H1 (cell line): Measurements from ENCODE around the gene LSM11. TPM values are rescaled to one million over a fixed set of nuclear protein-coding genes. Genes with fewer than 3 reads are reported as not detected.

ENCODE experiments used
- ATF2 ChIP-seq: IDR thresholded peaks from 2 replicates; pipeline ENCODE4 v1.6.1; 2012; ENCODE audit warnings: low read length, inconsistent platforms
- CHD2 ChIP-seq: IDR thresholded peaks from 2 replicates; pipeline ENCODE4 v1.6.1; 2012; ENCODE audit warnings: low read length, improper control_type of control experiment
- CTBP2 ChIP-seq: IDR thresholded peaks from 2 replicates; pipeline ENCODE4 v1.7.0; 2011; ENCODE audit warnings: borderline replicate concordance, mild to moderate bottlenecking, moderate library complexity, mixed read lengths, low read length; ENCODE audit not compliant: insufficient read depth, insufficient read length
- EP300 ChIP-seq, 2 experiments: IDR thresholded peaks; 1 replicate in 1 of 2; 2 replicates in 1 of 2; pipeline ENCODE4 v1.6.1; 2011 to 2012; ENCODE audit warnings: low read depth in 2 of 2, low read length in 2 of 2, mild to moderate bottlenecking in 2 of 2, borderline replicate concordance in 1 of 2, inconsistent platforms in 1 of 2, moderate library complexity in 1 of 2
- PHF8 ChIP-seq: fragments of 200-600 bp; sonication (generic); conservative IDR thresholded peaks from 2 replicates; pipeline ENCODE4 v1.7.1; 2012; ENCODE audit warnings: low read depth, mild to moderate bottlenecking, inconsistent platforms, low read length, moderate library complexity
- SIN3A ChIP-seq, 2 experiments: IDR thresholded peaks in 1 of 2; conservative IDR thresholded peaks in 1 of 2; 2 replicates each; pipeline ENCODE4 v1.6.1; 2011 to 2012; ENCODE audit warnings: low read length in 2 of 2, improper control_type of control experiment in 1 of 2, low read depth in 1 of 2, mild to moderate bottlenecking in 1 of 2
- SP1 ChIP-seq: IDR thresholded peaks from 2 replicates; pipeline ENCODE4 v1.6.1; 2011; ENCODE audit warnings: low read depth, low read length
- SP2 ChIP-seq: IDR thresholded peaks from 2 replicates; pipeline ENCODE4 v1.6.1; 2012; ENCODE audit warnings: mild to moderate bottlenecking, low read length, inconsistent platforms
- TAF7 ChIP-seq: optimal IDR thresholded peaks from 2 replicates; pipeline ENCODE3; 2011; ENCODE audit warnings: low read depth, mild to moderate bottlenecking, inconsistent platforms, low read length, moderate library complexity, borderline replicate concordance
- TEAD4 ChIP-seq: IDR thresholded peaks from 2 replicates; pipeline ENCODE4 v1.6.1; 2012; ENCODE audit warnings: low read depth, low read length, inconsistent platforms, mixed read lengths
- polyA plus RNA-seq, 7 experiments: library from polyadenylated mRNA; depleted of rRNA in 3 of 7; stranded (reverse) in 5 of 7; unstranded in 2 of 7; fragments of >200 nt in 5 of 7; fragments of 200-250 nt in 2 of 7; gene quantifications; 1 replicate in 5 of 7; 2 replicates in 1 of 7; 4 replicates in 1 of 7; pipeline versions ENCODE4 v1.2.1 to v1.2.3, GENCODE V29; 2011 to 2013; ENCODE audit warnings: missing spikeins in 2 of 7, mixed read lengths in 2 of 7
- total RNA-seq: library from RNA; stranded (reverse); fragmentation: NEBNext Ultra II Directional; extraction: Animal tissue kit (Norgen Biotek cat#: 25700); gene quantifications from 2 replicates; pipeline ENCODE4 v1.2.1, GENCODE V29; 2021
- TF ChIP-seq, protein P1 (sequence below): IDR thresholded peaks from 2 replicates; pipeline ENCODE4 v1.6.1; 2012; ENCODE audit warnings: inconsistent platforms

The LSM11 gene
- total and polyA plus RNA-seq, 2 of the 8 experiments (the other 6 are each of a cell fraction or from before 2014, with no cell fraction given): 1.8 to 3.9 TPM

- TF ChIP-seq SP1 (no peak), ATF2 (no peak), SP2 (no peak), TAF7 (no peak), CHD2 (no peak), CTBP2 (no peak), PHF8 (peak; percentile 47; the same call in 1 of the 2 replicates), TEAD4 (no peak), EP300 (IDR thresholded peaks at IDR 0.05; ENCODE audit: borderline replicate concordance in 1 of 2, low read depth in 2 of 2, low read length in 2 of 2) (no peak), SIN3A (conservative IDR thresholded peaks at IDR 0.05 in 1 of 2, IDR thresholded peaks at IDR 0.05 in 1 of 2; ENCODE audit: low read depth in 1 of 2, low read length in 2 of 2) (no peak)
- TF ChIP-seq, protein P1, sequence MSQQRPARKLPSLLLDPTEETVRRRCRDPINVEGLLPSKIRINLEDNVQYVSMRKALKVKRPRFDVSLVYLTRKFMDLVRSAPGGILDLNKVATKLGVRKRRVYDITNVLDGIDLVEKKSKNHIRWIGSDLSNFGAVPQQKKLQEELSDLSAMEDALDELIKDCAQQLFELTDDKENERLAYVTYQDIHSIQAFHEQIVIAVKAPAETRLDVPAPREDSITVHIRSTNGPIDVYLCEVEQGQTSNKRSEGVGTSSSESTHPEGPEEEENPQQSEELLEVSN: 0 out of 2 replicates have a peak, but pooled peaks have one; percentile 8
Observed at GRCh38 chr5:157744051-157745011, 819 bp downstream of the LSM11 start (continued).
